Colonic mucosa (tissue), 4 donors: ENCODE results near the gene OTOS. TPM values are rescaled to one million over a fixed set of nuclear protein-coding genes. Genes with fewer than 3 reads are reported as not detected.

Source experiments
- DNase-seq: peaks from one replicate; pipeline ENCODE4 v3.0.0-alpha.2; 2020
- H3K27ac ChIP-seq: fragments of 200-600 bp; one replicate; pipeline ENCODE4 v1.8.0; 2021
- H3K27me3 ChIP-seq: fragments of 200-600 bp; one replicate; pipeline ENCODE4 v1.8.0; 2021
- H3K36me3 ChIP-seq: fragments of 200-600 bp; one replicate; pipeline ENCODE4 v1.8.0; 2021
- H3K4me1 ChIP-seq: fragments of 200-600 bp; one replicate; pipeline ENCODE4 v1.8.0; 2021; ENCODE audit warnings: mild to moderate bottlenecking
- H3K4me3 ChIP-seq: fragments of 200-600 bp; one replicate; pipeline ENCODE4 v1.8.0; 2021
- H3K9ac ChIP-seq, 2 donors: one replicate each; pipeline ENCODE4 v1.7.0; 2013; ENCODE audit warnings: control low read depth in 2 of 2, low read depth in 2 of 2, low read length in 2 of 2
- H3K9me3 ChIP-seq: fragments of 200-600 bp; one replicate; pipeline ENCODE4 v1.8.0; 2021
- intact Hi-C: fragments of 100-400 bp; cut with DNase I; formaldehyde crosslinking; loops from one replicate; pipeline ENCODE4 v1.14.1; 2022
- total RNA-seq, 2 donors: library from RNA; stranded (reverse); fragmentation: NEBNext Ultra II Directional in 1 of 2; extraction: Animal tissue kit (Norgen Biotek cat#: 25700) in 1 of 2; gene quantifications; one replicate each; pipeline ENCODE4 v1.2.1, GENCODE V29; 2021
- TF ChIP-seq, protein P1 (sequence below): fragments of 200-600 bp; IDR thresholded peaks from one replicate; pipeline ENCODE4 v1.8.0; 2022; ENCODE audit warnings: antibody characterized with exemption, mild to moderate bottlenecking
- donor health status: healthy.
- donor health status: DM: no; HTN: no; CAD: no.
- donor health status: DM: no; HTN: no; CAD: no.

The OTOS gene
- not detected for total RNA-seq

DNA sequence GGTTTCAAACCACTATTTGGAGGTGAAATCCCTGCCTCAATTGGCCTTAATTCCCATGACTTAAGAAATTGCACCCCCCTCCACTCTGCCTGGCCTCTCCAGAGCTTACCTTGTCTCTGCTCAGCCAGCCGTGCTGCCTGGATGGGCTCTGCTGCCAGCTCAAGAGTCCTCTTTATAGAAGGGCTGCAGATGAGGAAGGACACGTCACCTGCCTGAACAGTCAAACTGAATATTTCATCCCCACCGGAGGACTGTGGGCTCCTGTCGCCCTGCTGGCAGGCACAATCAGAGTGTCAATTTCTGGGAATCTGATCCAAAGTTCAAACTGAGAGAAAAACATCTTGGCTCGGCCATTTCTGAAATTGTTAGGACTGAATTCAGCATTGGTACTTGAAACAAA is at the start of gene OTOS:
Gene OTOS, minus strand, starts transcription at position 148 of the 400 bp plus-strand sequence. CDS start 332 bp downstream, outside the sequence.
- TF ChIP-seq, protein P1, sequence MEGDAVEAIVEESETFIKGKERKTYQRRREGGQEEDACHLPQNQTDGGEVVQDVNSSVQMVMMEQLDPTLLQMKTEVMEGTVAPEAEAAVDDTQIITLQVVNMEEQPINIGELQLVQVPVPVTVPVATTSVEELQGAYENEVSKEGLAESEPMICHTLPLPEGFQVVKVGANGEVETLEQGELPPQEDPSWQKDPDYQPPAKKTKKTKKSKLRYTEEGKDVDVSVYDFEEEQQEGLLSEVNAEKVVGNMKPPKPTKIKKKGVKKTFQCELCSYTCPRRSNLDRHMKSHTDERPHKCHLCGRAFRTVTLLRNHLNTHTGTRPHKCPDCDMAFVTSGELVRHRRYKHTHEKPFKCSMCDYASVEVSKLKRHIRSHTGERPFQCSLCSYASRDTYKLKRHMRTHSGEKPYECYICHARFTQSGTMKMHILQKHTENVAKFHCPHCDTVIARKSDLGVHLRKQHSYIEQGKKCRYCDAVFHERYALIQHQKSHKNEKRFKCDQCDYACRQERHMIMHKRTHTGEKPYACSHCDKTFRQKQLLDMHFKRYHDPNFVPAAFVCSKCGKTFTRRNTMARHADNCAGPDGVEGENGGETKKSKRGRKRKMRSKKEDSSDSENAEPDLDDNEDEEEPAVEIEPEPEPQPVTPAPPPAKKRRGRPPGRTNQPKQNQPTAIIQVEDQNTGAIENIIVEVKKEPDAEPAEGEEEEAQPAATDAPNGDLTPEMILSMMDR = no peak
- Histone ChIP-seq H3K27me3 (no peaks in the 10 kb centered on the region), H3K4me3 (no peak within 1 kb of the TSS), H3K9ac (no peak within 1 kb of the TSS), H3K36me3 (no peaks in the 10 kb centered on the region), H3K4me1 (no peaks in the 10 kb centered on the region), H3K9me3 (no peaks in the 10 kb centered on the region), H3K27ac (no peak within 1 kb of the TSS)
- no peak for DNase-seq
- intact Hi-C loops = loop anchor here (10.0 kb wide), 1 partner anchor 1106 kb away; no protein-coding TSS in a partner anchor

- Histone ChIP-seq H3K27me3 (no peaks in the 10 kb centered on the region), H3K36me3 (no peaks in the 10 kb centered on the region), H3K9me3 (no peaks in the 10 kb centered on the region), H3K9ac (no peak overlapping the region), H3K27ac (no peak overlapping the region), H3K4me3 (no peak overlapping the region), H3K4me1 (no peaks in the 10 kb centered on the region)
- intact Hi-C loops = no loop called here
- no peak for DNase-seq
- TF ChIP-seq, protein P1 = no peak
Observed at GRCh38 chr2:240189686-240190085, 49.2 kb upstream of the OTOS start.

GRCh38 chr2:240187989-240188590 is 47.6 kb upstream of the OTOS start:
- Histone ChIP-seq H3K4me3 (no peak overlapping the region), H3K27ac (no peak overlapping the region), H3K9me3 (no peaks in the 10 kb centered on the region), H3K9ac (no peak overlapping the region), H3K4me1 (no peaks in the 10 kb centered on the region), H3K36me3 (no peaks in the 10 kb centered on the region), H3K27me3 (no peaks in the 10 kb centered on the region)
- no peak for DNase-seq
- TF ChIP-seq, protein P1 = no peak
- intact Hi-C loops = no loop called here

DNA sequence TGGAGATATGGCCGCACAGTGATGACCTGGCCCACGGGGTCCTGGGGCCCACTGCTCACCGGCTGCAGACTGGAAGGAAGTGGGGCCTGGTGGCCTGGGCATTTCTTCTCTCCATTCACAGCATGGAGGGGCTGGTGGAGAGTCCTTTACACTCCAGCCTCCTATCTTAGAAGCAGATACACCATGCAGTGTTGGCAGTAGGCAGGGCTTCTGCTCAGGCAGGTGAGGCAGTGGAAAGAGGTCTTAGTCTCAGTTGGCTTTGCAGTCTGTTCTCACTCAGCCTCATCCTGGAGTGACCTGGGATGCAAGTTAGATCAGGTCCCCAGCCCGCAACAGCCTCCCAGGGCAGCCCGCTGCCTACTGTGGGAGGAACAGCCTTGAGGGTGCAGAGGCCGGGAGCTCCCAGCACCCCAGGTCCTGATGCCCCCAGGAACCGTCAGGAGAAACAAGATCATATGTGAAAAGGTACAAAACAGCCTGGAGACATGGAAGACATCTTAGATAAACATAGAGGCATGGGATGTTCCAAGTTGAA is 45.8 kb upstream of the OTOS start:
- H3K27ac ChIP-seq = no peak overlapping the region
- no peaks in the 10 kb centered on the region for H3K9me3 ChIP-seq
- H3K36me3 ChIP-seq = no peaks in the 10 kb centered on the region
- no peak for DNase-seq
- intact Hi-C loops = no loop called here
- H3K4me3 ChIP-seq = no peak overlapping the region
- TF ChIP-seq, protein P1 = no peak
- no peaks in the 10 kb centered on the region for H3K27me3 ChIP-seq
- no peak overlapping the region for H3K9ac ChIP-seq
- no peaks in the 10 kb centered on the region for H3K4me1 ChIP-seq

- DNase-seq = no peak
- Histone ChIP-seq H3K4me3 (no peak overlapping the region), H3K27me3 (no peaks in the 10 kb centered on the region), H3K36me3 (no peaks in the 10 kb centered on the region), H3K9ac (no peak overlapping the region), H3K4me1 (no peaks in the 10 kb centered on the region), H3K27ac (no peak overlapping the region), H3K9me3 (no peaks in the 10 kb centered on the region)
- intact Hi-C loops = no loop called here
- TF ChIP-seq, protein P1 = no peak
Observed at GRCh38 chr2:240184656-240185055, 44.2 kb upstream of the OTOS start.
